HepG2 (cell line): ENCODE data around the gene COL18A1. TPM values are rescaled to one million over a fixed set of nuclear protein-coding genes. Genes with fewer than 3 reads are reported as not detected.
A peak's percentile ranks its signal among the peaks of the same experiment; 100 is the strongest.

Experiments
- CHD4 ChIP-seq: fragments of 200-600 bp; sonication (generic); IDR thresholded peaks from 2 replicates; pipeline ENCODE4 v1.7.0; 2017; ENCODE audit warnings: mild to moderate bottlenecking, low read length, borderline replicate concordance
- ELF4 ChIP-seq: sonication (generic); formaldehyde crosslinking; IDR thresholded peaks from 2 replicates; pipeline ENCODE4 v1.5.0; 2020; ENCODE audit warnings: missing genetic modification reagents, mild to moderate bottlenecking, moderate library complexity, borderline replicate concordance
- FOXK1 ChIP-seq: sonication (generic); formaldehyde crosslinking; IDR thresholded peaks from 2 replicates; pipeline ENCODE4 v1.4.0; 2020; ENCODE audit warnings: low read depth, missing genetic modification reagents, borderline replicate concordance
- GABPA ChIP-seq, 2 experiments: IDR thresholded peaks; 2 replicates each; pipeline ENCODE4 v1.6.1; 2011 to 2016; ENCODE audit warnings: low read depth in 2 of 2, low read length in 1 of 2, missing biosample characterization in 1 of 2, missing genetic modification characterization in 1 of 2
- GLI4 ChIP-seq: sonication (generic); formaldehyde crosslinking; IDR thresholded peaks from 2 replicates; pipeline ENCODE4 v1.5.1; 2020; ENCODE audit warnings: missing genetic modification reagents, mild to moderate bottlenecking, moderate library complexity, borderline replicate concordance
- HINFP ChIP-seq: sonication (generic); formaldehyde crosslinking; IDR thresholded peaks from 2 replicates; pipeline ENCODE4 v1.4.0; 2020; ENCODE audit warnings: low read depth, mild to moderate bottlenecking, missing genetic modification reagents
- JUND ChIP-seq: sonication (generic); formaldehyde crosslinking; IDR thresholded peaks from 2 replicates; pipeline ENCODE4 v1.8.0; 2022; ENCODE audit warnings: mild to moderate bottlenecking, missing genetic modification reagents
- NCOA1 ChIP-seq: sonication (generic); formaldehyde crosslinking; IDR thresholded peaks from 2 replicates; pipeline ENCODE4 v1.9.0; 2021; ENCODE audit warnings: missing genetic modification reagents
- PCBP1 ChIP-seq: fragments of 200-400 bp; formaldehyde crosslinking; IDR thresholded peaks from 2 replicates; pipeline ENCODE4 v1.6.1; 2017; ENCODE audit warnings: mild to moderate bottlenecking, low read depth, low read length, borderline replicate concordance
- POLR2A ChIP-seq, 2 experiments: IDR thresholded peaks; 2 replicates each; pipeline ENCODE4 v1.6.1; 2011; ENCODE audit warnings: low read depth in 2 of 2, low read length in 2 of 2, mild to moderate bottlenecking in 1 of 2, moderate library complexity in 1 of 2; ENCODE audit not compliant: insufficient read depth in 1 of 2
- PPARG ChIP-seq: conservative IDR thresholded peaks from 2 replicates; pipeline ENCODE4 v1.6.1; 2016; ENCODE audit warnings: missing biosample characterization, missing genetic modification reagents
- RBFOX2 ChIP-seq: fragments of 200-400 bp; formaldehyde crosslinking; IDR thresholded peaks from 2 replicates; pipeline ENCODE4 v1.6.1; 2017; ENCODE audit warnings: low read depth, mild to moderate bottlenecking, low read length
- RELA ChIP-seq: sonication (generic); formaldehyde crosslinking; IDR thresholded peaks from 2 replicates; pipeline ENCODE4 v1.4.0; 2020; ENCODE audit warnings: missing genetic modification reagents
- SAP130 ChIP-seq: IDR thresholded peaks from 2 replicates; pipeline ENCODE4 v1.6.1; 2016; ENCODE audit warnings: low read depth
- THAP7 ChIP-seq: sonication (generic); formaldehyde crosslinking; IDR thresholded peaks from 2 replicates; pipeline ENCODE4 v1.8.1; 2023; ENCODE audit warnings: mild to moderate bottlenecking, missing genetic modification reagents
- U2AF1 ChIP-seq: fragments of 200-400 bp; formaldehyde crosslinking; optimal IDR thresholded peaks from 2 replicates; pipeline ENCODE3; 2017; ENCODE audit warnings: mild to moderate bottlenecking, low read depth, low read length
- ZBTB39 ChIP-seq: sonication (generic); formaldehyde crosslinking; IDR thresholded peaks from 2 replicates; pipeline ENCODE4 v1.5.0; 2020; ENCODE audit warnings: missing genetic modification reagents
- ZNF510 ChIP-seq: sonication (generic); formaldehyde crosslinking; IDR thresholded peaks from 2 replicates; pipeline ENCODE4 v1.4.0; 2020; ENCODE audit warnings: low read depth, mild to moderate bottlenecking, missing genetic modification reagents
- ZNF644 ChIP-seq: IDR thresholded peaks from 2 replicates; pipeline ENCODE4 v1.6.1; 2016; ENCODE audit warnings: low read depth
- ZNF713 ChIP-seq: sonication (generic); formaldehyde crosslinking; IDR thresholded peaks from 2 replicates; pipeline ENCODE4 v1.4.0; 2020; ENCODE audit warnings: mild to moderate bottlenecking, missing genetic modification reagents
- ZNF724P ChIP-seq: sonication (generic); formaldehyde crosslinking; IDR thresholded peaks from 2 replicates; pipeline ENCODE4 v1.8.0; 2022; ENCODE audit warnings: missing genetic modification reagents, borderline replicate concordance
- ZNF75D ChIP-seq: sonication (generic); formaldehyde crosslinking; IDR thresholded peaks from 2 replicates; pipeline ENCODE4 v1.8.1; 2023; ENCODE audit warnings: missing genetic modification reagents, mild to moderate bottlenecking, borderline replicate concordance
- polyA plus RNA-seq, 8 experiments: library from polyadenylated mRNA; depleted of rRNA in 3 of 8; stranded (reverse) in 7 of 8; unstranded in 1 of 8; fragments of >200 nt; fragmentation: Illumina TruSeq in 4 of 8; extraction: Trizol in 4 of 8; gene quantifications; 2 replicates each; pipeline versions ENCODE4 v1.2.1 to v1.2.3, GENCODE V29; 2011 to 2016; ENCODE audit warnings: low read depth in 4 of 8, missing spikeins in 1 of 8, mixed read lengths in 1 of 8; ENCODE audit not compliant: insufficient read depth in 1 of 8
- total RNA-seq, 5 experiments: library from RNA; depleted of rRNA; stranded (reverse); fragments of >200 nt; fragmentation: Illumina TruSeq; extraction: Trizol; gene quantifications; 2 replicates each; pipeline ENCODE4 v1.2.3, GENCODE V29; 2016; ENCODE audit warnings: low read depth in 1 of 5
- TF ChIP-seq, protein P1 (sequence below): sonication (generic); formaldehyde crosslinking; IDR thresholded peaks from 2 replicates; pipeline ENCODE4 v1.5.1; 2020; ENCODE audit warnings: mild to moderate bottlenecking, missing genetic modification reagents, moderate library complexity
- TF ChIP-seq, protein P2 (sequence below): sonication (generic); formaldehyde crosslinking; IDR thresholded peaks from 2 replicates; pipeline ENCODE4 v1.4.0; 2020; ENCODE audit warnings: missing genetic modification reagents

Gene COL18A1
- total and polyA plus RNA-seq, 2 of the 13 experiments (the other 11 are each of a cell fraction or from before 2014, with no cell fraction given), result 79.0 to 102 TPM

- TF ChIP-seq ZBTB39 (CRISPR knock-in tag), result no peak
- TF ChIP-seq ZNF644 (CRISPR knock-in tag), result no peak
- no peak for TF ChIP-seq RBFOX2
- no peak for TF ChIP-seq U2AF1
- no peak for TF ChIP-seq CHD4
- no peak for TF ChIP-seq POLR2A (IDR thresholded peaks at IDR 0.05; ENCODE audit: insufficient read depth in 1 of 2, low read depth in 2 of 2, low read length in 2 of 2)
- TF ChIP-seq ZNF510 (CRISPR knock-in tag), result no peak
- TF ChIP-seq SAP130 (CRISPR knock-in tag), result peak; percentile 67
- no peak for TF ChIP-seq THAP7 (CRISPR knock-in tag)
- TF ChIP-seq, protein P1, sequence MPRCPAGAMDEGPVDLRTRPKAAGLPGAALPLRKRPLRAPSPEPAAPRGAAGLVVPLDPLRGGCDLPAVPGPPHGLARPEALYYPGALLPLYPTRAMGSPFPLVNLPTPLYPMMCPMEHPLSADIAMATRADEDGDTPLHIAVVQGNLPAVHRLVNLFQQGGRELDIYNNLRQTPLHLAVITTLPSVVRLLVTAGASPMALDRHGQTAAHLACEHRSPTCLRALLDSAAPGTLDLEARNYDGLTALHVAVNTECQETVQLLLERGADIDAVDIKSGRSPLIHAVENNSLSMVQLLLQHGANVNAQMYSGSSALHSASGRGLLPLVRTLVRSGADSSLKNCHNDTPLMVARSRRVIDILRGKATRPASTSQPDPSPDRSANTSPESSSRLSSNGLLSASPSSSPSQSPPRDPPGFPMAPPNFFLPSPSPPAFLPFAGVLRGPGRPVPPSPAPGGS (CRISPR knock-in tag), result no peak
- TF ChIP-seq PCBP1, result no peak
- TF ChIP-seq JUND, result no peak; the same call in 1 of the 2 replicates
- TF ChIP-seq GABPA (IDR thresholded peaks at IDR 0.05; ENCODE audit: low read depth, low read length), result no peak
- TF ChIP-seq GABPA (CRISPR knock-in tag; IDR thresholded peaks at IDR 0.05; ENCODE audit: low read depth), result no peak
- no peak for TF ChIP-seq ZNF713
- TF ChIP-seq GLI4, result no peak
- TF ChIP-seq NCOA1 (CRISPR knock-in tag), result peak; percentile 60; the same call in 1 of the 2 replicates
- no peak for TF ChIP-seq PPARG (CRISPR knock-in tag)
- TF ChIP-seq RELA (CRISPR knock-in tag), result no peak
- TF ChIP-seq, protein P2, sequence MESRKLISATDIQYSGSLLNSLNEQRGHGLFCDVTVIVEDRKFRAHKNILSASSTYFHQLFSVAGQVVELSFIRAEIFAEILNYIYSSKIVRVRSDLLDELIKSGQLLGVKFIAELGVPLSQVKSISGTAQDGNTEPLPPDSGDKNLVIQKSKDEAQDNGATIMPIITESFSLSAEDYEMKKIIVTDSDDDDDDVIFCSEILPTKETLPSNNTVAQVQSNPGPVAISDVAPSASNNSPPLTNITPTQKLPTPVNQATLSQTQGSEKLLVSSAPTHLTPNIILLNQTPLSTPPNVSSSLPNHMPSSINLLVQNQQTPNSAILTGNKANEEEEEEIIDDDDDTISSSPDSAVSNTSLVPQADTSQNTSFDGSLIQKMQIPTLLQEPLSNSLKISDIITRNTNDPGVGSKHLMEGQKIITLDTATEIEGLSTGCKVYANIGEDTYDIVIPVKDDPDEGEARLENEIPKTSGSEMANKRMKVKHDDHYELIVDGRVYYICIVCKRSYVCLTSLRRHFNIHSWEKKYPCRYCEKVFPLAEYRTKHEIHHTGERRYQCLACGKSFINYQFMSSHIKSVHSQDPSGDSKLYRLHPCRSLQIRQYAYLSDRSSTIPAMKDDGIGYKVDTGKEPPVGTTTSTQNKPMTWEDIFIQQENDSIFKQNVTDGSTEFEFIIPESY (CRISPR knock-in tag), result peak; percentile 77
- no peak for TF ChIP-seq HINFP (CRISPR knock-in tag)
- no peak for TF ChIP-seq FOXK1 (CRISPR knock-in tag)
- TF ChIP-seq ELF4 (CRISPR knock-in tag), result no peak
- TF ChIP-seq ZNF724P (CRISPR knock-in tag), result no peak
- no peak for TF ChIP-seq ZNF75D
Observed at GRCh38 chr21:45365608-45366241, 39.2 kb upstream of the COL18A1 start (continued).
